ENCODE measurements around the gene C9orf72. TPM values are rescaled to one million over a fixed set of nuclear protein-coding genes. Genes with fewer than 3 reads are reported as not detected.

C9orf72 gene
- total RNA-seq, 1 donor from 2014 or later = 17.1 TPM

- no peaks in the 10 kb centered on the region for H3K9me3 ChIP-seq
- H3K4me1 ChIP-seq = peaks cover 15 to 46% of the 10 kb centered on the region in 2 donors
- H3K4me3 ChIP-seq = no peak overlapping the region
- no peaks in the 10 kb centered on the region for H3K27me3 ChIP-seq
- H3K36me3 ChIP-seq = peaks cover 0 to 5% of the 10 kb centered on the region in 2 donors
- intact Hi-C loops (cut with DNase I) = no loop called here
- no peak for DNase-seq (ENCODE audit: low spot score in 2 of 2)
- TF ChIP-seq CTCF (IDR thresholded peaks at IDR 0.05) = no peak
- H3K27ac ChIP-seq = no peak overlapping the region
Observed at GRCh38 chr9:27542508-27542907, 30.8 kb downstream of the C9orf72 start.

GRCh38 chr9:27541740-27542139 lies 31.5 kb downstream of the C9orf72 start:
- H3K4me1 ChIP-seq = peaks cover 15 to 53% of the 10 kb centered on the region in 2 donors
- intact Hi-C loops (cut with DNase I) = loop anchor here (2.0 kb wide), 1 partner anchor 31 kb away; the partner anchor contains the start of gene C9orf72
- no peak overlapping the region for H3K4me3 ChIP-seq
- peaks cover 0 to 5% of the 10 kb centered on the region in 2 donors for H3K36me3 ChIP-seq
- H3K27ac ChIP-seq = peak overlapping the region; percentile 85 to 88
- no peaks in the 10 kb centered on the region for H3K27me3 ChIP-seq
- no peak for TF ChIP-seq CTCF (IDR thresholded peaks at IDR 0.05)
- no peaks in the 10 kb centered on the region for H3K9me3 ChIP-seq
- DNase-seq (ENCODE audit: low spot score in 2 of 2) = no peak

- Histone ChIP-seq H3K4me3 (peak overlapping the region in 1 of 2 donors; percentile 23), H3K9me3 (no peaks in the 10 kb centered on the region), H3K27ac (peak overlapping the region; percentile 85 to 88), H3K36me3 (peaks cover 0 to 5% of the 10 kb centered on the region in 2 donors), H3K27me3 (no peaks in the 10 kb centered on the region), H3K4me1 (peaks cover 20 to 65% of the 10 kb centered on the region in 2 donors)
- TF ChIP-seq CTCF (IDR thresholded peaks at IDR 0.05) = no peak
- intact Hi-C loops (cut with DNase I) = loop anchor here (1.0 to 2.0 kb wide), 2 partner anchors 11 to 32 kb away; partner anchors contain the start of genes C9orf72 and MOB3B
- no peak for DNase-seq (ENCODE audit: low spot score in 2 of 2)
Observed at GRCh38 chr9:27540502-27540901, 32.8 kb downstream of the C9orf72 start.

GRCh38 chr9:27539479-27540441 lies 33.5 kb downstream of the C9orf72 start:
- DNase-seq (ENCODE audit: low spot score in 2 of 2) = peak; percentile 18 to 77
- peak overlapping the region in 1 of 2 donors; percentile 23 for H3K4me3 ChIP-seq
- peak overlapping the region; percentile 85 to 88 for H3K27ac ChIP-seq
- peaks cover 0 to 5% of the 10 kb centered on the region in 2 donors for H3K36me3 ChIP-seq
- H3K4me1 ChIP-seq = peaks cover 20 to 69% of the 10 kb centered on the region in 2 donors
- no peaks in the 10 kb centered on the region for H3K9me3 ChIP-seq
- no peak for TF ChIP-seq CTCF (IDR thresholded peaks at IDR 0.05)
- no peaks in the 10 kb centered on the region for H3K27me3 ChIP-seq
- intact Hi-C loops (cut with DNase I) = loop anchor here (1.0 to 2.0 kb wide), 2 partner anchors 10 to 33 kb away; partner anchors contain the start of genes C9orf72 and MOB3B

GRCh38 chr9:27538647-27539046 lies 34.6 kb downstream of the C9orf72 start:
- Histone ChIP-seq H3K4me1 (peaks cover 20 to 80% of the 10 kb centered on the region in 2 donors), H3K9me3 (no peaks in the 10 kb centered on the region), H3K4me3 (no peak overlapping the region), H3K27me3 (no peaks in the 10 kb centered on the region), H3K27ac (peak overlapping the region; percentile 85 to 88), H3K36me3 (no peaks in the 10 kb centered on the region)
- TF ChIP-seq CTCF (IDR thresholded peaks at IDR 0.05) = no peak
- DNase-seq (ENCODE audit: low spot score in 2 of 2) = no peak
- intact Hi-C loops (cut with DNase I) = no loop called here
